Mammary microvascular endothelial cell (primary cell): ENCODE results near the gene IL24. TPM values are rescaled to one million over a fixed set of nuclear protein-coding genes. Genes with fewer than 3 reads are reported as not detected.

Experiments
- total RNA-seq: library from RNA; depleted of rRNA; stranded (reverse); fragments of >200 nt; gene quantifications from 2 replicates; pipeline ENCODE4 v1.2.3, GENCODE V29; 2015

Gene IL24
- not detected in 2 replicates for total RNA-seq

GRCh38 chr1:206897175-206897574, at the start of gene IL24:
IL24 (plus strand) TSS chr1:206897443; CDS start chr1:206897833, 390 bp downstream.

GRCh38 chr1:206864939-206865671, 32.1 kb upstream of the IL24 start, which contains the start of gene IL20:
IL20 (plus strand) TSS chr1:206865623; CDS start chr1:206865853, 230 bp downstream.

GRCh38 chr1:206921772-206922265, 24.6 kb downstream of the IL24 start, which contains the start of gene FCMR:
FCMR (minus strand) TSS chr1:206921941; CDS start chr1:206921854, 87 bp downstream.

GRCh38 chr1:206946261-206946660, 49.0 kb downstream of the IL24 start, which contains the start of gene PIGR:
PIGR (minus strand) TSS chr1:206946466; CDS start chr1:206940531, 5,935 bp downstream.

Other genes with a start within 250 kb of the IL24 start
- gene MAPKAPK2, start 212.5 kb upstream of the IL24 start, total RNA-seq: 41.6 and 47.4 TPM in 2 replicates
- not detected in 2 replicates for gene IL19, start 126.7 kb upstream of the IL24 start, total RNA-seq
- gene IL10, start 124.9 kb upstream of the IL24 start, total RNA-seq: not detected in 2 replicates
- gene IL20, start 31.8 kb upstream of the IL24 start, total RNA-seq: not detected in 2 replicates
- gene FCMR, start 24.5 kb downstream of the IL24 start, total RNA-seq: 0.13 TPM in 1 of 2 replicates, not detected in the other
- gene PIGR, start 49.0 kb downstream of the IL24 start, total RNA-seq: not detected in 2 replicates
- not detected in 2 replicates for gene FCAMR, start 73.0 kb downstream of the IL24 start, total RNA-seq
- 0.07 TPM in 1 of 2 replicates, not detected in the other for gene C1orf116, start 135.3 kb downstream of the IL24 start, total RNA-seq
- 4.2 and 5.3 TPM in 2 replicates for gene YOD1, start 153.8 kb downstream of the IL24 start, total RNA-seq
- gene PFKFB2, start 155.8 kb downstream of the IL24 start, total RNA-seq: 0.74 and 1.8 TPM in 2 replicates
- 1.2 TPM in 1 of 2 replicates, not detected in the other for gene C4BPB, start 191.4 kb downstream of the IL24 start, total RNA-seq
- not detected in 2 replicates for gene C4BPA, start 206.8 kb downstream of the IL24 start, total RNA-seq